Stimulated activated CD4-positive, alpha-beta T cell treated with anti-CD3 and anti-CD28 coated beads, Interleukin-4, amount 100 ng/mL, for 4 hours (primary cell): Measurements from ENCODE around the gene TUSC2.

Experiments used
- DNase-seq, 2 experiments: peaks; one replicate each; pipeline ENCODE4 v3.0.0-alpha.2; 2020

TUSC2 gene

DNA sequence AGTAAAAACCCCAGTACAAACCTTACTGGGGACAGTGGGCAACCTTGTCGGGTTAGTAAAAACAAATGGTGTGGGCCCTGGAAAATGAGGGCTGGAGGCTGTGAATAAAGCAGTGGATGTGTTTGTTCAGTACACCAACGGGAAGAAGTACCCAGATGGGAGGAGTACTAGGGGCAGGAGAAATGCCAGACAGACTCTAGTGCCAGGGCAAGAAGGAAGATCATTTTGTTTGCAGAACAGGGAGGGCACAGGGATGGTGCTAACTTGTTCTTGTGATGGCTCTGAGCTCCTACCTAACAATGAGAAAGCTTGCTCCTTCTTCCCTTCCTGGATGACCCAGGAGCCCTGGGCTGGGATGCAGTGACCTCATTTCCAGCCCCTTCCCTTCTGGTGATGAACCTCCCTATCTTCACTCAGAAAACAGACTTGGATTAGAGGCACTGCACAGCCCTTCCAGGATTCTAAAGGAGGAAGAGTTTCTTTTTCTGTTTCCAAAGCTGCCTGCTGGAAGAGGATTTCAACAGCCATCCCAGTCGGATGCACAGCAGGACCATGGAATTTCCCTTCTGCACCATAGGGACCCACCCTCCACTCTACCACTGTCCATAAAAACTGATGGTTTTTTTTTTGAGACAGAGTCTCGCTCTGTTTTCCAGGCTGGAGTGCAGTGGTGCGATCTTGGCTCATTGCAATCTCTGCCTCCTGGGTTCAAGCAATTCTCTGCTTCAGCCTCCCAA lies 6.5 kb upstream of the TUSC2 start:
- DNase-seq = no peak

- DNase-seq = no peak
Observed at GRCh38 chr3:50333744-50334328, 5.8 kb upstream of the TUSC2 start.

- DNase-seq = no peak
Observed at GRCh38 chr3:50331364-50331907, 3.4 kb upstream of the TUSC2 start.

- no peak for DNase-seq
Observed at GRCh38 chr3:50330330-50330729, 2.3 kb upstream of the TUSC2 start.

DNA sequence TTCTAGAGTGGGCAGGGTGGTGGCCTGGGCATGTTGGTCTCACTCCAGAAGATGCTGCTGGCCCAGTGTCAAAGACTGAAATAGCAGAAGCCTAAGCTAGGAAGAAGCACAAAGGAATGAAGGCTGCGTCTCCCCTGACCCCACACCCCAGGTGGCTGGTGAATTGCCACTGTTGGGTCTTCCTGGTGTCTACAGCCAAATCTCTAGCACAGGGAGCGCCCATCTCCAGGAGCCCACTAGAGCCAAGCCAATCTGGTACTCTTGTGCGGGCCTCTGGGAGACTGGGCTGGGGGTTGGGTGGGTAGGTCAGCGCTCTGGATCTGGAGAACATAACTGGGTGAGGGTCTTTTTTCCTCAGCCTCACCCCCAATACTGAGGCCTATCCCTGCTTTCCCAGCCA lies 894 bp downstream of the TUSC2 start:
- DNase-seq = no peak

- DNase-seq = no peak
Observed at GRCh38 chr3:50326182-50326541, 1.9 kb downstream of the TUSC2 start.

DNA sequence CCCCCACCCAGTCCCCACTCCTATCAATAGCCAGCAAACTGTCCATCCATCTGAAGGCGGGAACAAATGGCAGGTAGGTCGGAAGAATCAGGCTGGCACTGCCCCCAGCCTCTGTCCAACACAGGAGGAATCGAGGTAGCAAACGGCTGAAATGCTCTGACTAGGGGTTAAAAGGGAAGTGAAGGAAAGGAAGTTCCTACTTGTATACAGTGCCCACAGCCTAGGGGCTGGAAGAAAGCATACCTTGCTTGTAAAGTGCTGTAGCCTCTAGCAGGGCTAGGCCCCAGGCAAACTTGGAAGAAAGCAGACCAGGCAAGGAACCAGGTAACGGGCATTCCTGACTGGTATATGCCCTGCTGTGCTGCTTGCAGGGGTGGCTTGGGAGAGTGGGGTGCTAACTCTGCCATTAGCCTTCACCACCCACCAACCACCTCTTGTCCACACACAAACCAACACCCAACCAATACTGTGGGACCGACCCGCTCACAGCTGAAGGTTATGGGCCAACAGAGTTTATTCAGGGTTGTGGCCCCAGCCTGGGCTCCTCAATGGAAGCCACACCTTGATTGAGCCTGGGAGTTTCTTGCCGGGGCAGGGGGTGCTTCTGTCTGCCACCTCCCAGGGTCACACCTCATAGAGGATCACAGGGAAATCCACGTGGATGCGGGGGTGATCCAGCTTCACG lies 2.4 kb downstream of the TUSC2 start:
- no peak for DNase-seq

- DNase-seq = no peak
Observed at GRCh38 chr3:50325113-50325480, 2.9 kb downstream of the TUSC2 start.

DNA sequence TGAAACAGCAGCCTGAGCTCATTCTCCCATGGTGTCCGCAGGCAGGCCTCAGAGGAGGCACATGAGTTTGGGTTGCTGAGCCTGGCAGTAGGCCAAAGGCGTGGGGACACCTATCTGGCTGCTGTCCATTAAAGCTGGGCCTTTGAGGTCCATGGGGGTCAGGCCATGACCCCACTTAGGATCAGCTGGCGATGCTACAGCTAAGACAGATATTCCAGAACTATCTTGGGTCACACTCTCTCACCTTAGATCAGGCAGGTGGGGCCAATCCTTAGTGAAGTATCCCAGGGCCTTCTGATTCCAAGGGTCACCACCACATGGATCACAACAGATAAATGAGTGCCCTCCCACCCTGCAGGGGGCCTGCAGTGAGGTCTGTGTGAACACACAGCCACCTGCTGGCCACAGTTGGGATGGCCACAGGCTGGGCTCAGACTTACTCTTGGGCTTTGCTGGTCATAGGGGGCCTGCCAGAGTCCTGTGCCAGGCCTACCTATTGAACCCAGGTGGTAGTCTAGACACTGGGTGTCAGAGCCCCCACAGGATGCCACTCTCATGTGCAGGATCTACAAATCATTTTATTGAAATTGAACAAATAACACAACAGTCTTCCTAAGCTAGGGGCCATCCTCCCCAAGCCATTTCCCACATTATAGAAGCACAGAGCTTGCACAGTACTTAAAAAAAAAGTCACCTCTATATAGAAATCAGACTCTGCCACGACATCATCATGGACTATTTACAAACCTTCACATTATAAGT lies 3.5 kb downstream of the TUSC2 start:
- peak; percentile 37 to 63 for DNase-seq

GRCh38 chr3:50323614-50324199 lies 4.3 kb downstream of the TUSC2 start:
- DNase-seq = no peak

DNA sequence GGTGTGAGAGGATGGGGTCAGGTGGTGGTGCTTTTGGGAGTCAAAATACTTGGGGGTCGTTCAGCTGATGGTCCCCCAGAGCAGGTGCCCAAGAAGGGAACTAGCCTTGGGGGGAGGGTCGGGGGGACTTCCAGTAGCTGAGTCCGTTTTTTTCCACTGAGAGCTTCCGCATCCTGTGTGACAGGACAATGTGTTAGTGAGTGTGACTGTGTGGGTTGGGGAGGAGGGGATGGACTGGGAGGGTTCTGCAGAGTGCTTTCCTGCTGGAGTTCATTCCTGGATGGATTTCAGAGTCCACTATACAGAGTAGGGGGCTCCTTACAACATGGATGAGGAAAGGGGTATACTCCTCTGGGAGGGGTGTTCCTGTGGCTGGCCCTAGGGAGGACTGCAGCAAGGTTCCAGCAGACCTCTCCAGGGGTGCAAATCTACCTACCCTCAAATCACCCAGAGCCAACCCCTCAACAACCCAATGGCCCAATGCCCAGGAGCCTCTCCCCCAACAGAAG lies 4.9 kb downstream of the TUSC2 start:
- no peak for DNase-seq

GRCh38 chr3:50322386-50323091 lies 5.5 kb downstream of the TUSC2 start, which contains the start of gene HYAL2:
TSS of gene HYAL2 (minus strand) at chr3:50322745. CDS start at chr3:50320489, 2,256 bp downstream.
- no peak for DNase-seq

GRCh38 chr3:50322115-50322385 lies 6.0 kb downstream of the TUSC2 start:
- no peak for DNase-seq

DNA sequence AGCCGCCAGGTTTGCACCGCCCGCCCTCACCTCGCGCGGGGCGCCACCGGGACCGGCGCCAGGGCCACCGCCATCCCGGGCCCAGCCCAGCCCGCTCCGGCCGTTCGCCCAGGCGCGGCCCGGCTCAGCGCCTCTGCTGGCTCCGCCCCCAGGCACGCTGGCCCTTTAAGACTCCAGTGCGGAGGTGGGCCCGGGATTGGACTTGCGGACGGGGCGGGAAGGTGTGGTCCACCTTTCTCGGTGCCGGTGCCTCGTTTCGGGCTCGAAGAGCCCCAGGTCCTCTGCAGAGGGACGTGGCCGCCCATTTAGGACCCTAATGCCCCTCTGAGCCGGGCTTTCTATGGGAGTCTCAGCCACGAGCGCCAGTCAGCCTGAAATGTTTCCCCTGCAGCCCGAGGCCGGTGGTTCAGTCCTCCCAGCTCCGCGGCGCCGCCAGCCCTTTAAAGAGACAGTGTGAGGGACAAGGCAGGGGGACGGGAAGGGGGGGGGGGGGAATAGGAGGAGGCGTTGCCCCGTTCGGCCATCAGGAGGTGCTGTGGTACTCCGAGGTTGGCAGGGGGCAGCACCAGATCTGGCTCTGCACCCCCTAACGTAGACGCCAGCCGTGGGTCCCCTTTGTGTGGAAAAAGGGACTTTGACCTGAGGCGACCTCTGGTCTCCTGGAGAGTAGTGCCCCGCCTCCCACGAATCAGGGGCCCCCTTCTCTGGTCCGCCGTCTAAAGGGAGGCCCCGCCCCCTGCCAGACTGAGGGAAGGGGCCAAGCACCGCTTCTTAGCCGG lies 6.5 kb downstream of the TUSC2 start:
- peak; percentile 80 to 81 for DNase-seq

GRCh38 chr3:50320853-50321335 lies 7.1 kb downstream of the TUSC2 start:
- peak; percentile 65 to 66 for DNase-seq

GRCh38 chr3:50319894-50320625 lies 8.0 kb downstream of the TUSC2 start:
- DNase-seq = no peak

DNA sequence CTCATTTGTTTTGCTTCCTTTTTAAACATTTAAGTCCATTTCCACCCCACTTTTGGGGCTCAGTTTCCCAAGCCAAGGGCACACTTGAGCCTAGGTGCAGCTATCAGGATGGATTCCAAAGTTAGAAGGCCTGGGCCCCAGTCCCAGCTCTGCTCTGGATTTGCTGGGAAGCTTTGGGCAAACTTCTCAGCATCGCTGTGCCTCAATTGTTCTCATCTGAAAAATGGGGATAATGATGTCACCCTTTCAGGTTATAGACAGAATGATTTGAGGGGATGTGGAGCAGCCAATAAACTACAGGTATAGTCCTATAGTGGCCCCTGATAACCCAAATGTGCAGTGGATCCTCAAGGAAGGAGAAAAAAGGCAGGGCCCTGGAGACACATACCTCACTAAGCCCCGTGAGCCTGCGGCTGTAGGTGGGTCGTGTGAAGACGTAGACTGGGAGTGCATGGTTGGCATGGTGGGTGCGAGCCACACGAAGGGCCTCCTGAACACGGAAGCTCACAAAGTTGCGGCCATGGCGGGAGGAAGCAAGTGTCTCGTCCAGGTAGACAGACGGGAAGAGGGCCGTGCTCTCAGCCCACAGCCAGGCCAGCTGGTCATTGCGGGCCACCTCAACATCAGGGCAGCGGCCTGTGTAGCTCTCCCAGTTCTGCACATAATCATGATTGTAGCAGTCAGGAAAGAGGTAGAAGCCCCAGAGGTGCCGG lies 8.7 kb downstream of the TUSC2 start:
- no peak for DNase-seq

DNA sequence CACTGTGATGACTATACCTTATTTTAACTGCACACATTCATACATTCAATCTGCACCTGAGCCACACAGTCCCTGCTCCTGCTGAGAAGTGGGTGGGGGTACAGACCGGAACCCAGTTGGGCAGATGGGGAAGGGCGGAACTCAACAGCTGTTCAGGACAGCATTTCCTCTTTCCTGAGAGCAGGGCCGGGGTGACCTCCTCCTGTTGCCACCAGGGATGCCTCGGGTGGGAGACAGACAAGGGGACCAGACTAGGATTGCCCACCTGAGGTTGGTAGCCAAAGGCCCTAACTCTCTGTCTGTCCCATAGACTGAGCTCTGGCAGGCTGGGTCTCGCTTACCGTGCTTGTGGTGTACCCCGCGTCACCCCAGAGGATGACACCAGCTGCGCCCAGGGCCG lies 9.4 kb downstream of the TUSC2 start:
- no peak for DNase-seq

DNA sequence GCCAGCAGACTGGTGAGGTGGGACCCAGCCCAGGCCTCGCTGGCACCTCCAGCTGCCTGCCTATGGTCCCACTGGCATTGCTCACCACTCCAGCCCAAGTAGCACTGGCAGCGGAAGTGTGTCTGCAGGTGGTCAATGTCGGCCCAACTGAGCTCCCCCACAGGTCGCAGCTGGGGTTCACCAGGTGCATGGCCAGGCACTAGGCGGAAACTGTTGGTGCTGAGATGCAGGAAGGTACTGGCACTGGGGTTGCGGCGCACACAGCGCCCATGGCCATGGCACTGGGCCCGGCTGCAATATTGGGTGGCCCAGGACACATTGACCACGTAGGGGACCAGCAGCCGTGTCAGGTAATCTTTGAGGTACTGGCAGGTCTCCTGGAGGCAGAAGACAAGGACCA lies 9.9 kb downstream of the TUSC2 start:
- no peak for DNase-seq

DNA sequence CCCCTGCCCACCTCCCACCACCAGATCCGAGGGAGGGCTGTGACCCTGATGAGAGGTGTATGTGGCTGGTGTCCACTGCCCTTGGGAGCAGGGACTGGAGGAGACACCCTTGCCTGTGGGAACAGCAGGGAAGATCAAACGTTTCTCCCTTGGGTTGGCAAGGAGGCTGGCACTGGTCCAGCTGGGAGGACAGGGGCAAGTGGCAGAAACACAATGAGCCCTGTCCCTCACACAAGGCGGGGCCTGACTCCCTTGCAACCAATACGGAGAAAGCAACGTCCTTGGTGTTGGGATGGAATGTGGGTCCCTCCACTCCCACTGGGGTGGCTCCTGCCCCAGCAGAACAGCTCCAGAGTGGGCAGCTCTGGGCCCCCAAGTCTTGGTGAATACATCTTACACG lies 10.7 kb downstream of the TUSC2 start:
- DNase-seq = no peak
